Spleen (tissue), 7 donors: Measurements from ENCODE around the gene AQP5.

Experiments
- POLR2AphosphoS5 ChIP-seq, 3 donors: sonication (generic); formaldehyde crosslinking; IDR thresholded peaks; one replicate each; pipeline ENCODE4 v1.5.1; 2017; ENCODE audit warnings: antibody characterized with exemption in 3 of 3
- TF ChIP-seq, protein P1 (sequence below), 11 experiments: fragments of 200-600 bp in 7 of 11; fragments of 450-650 bp in 4 of 11; sonication (generic) in 4 of 11; IDR thresholded peaks in 8 of 11; conservative IDR thresholded peaks in 3 of 11; 1 replicate in 7 of 11; 2 replicates in 4 of 11; pipeline versions ENCODE4 v1.4.0 to v1.8.0; 2016 to 2021; ENCODE audit warnings: antibody characterized with exemption in 11 of 11, inconsistent platforms in 4 of 11, mild to moderate bottlenecking in 1 of 11
- donor health status: DM: no; HTN: no; CAD: no; lungs with moderate emphysema.
- donor health status: DM: no; HTN: no; CAD: no.
- donor health status: DM: no; HTN: no; CAD: no.

DNA sequence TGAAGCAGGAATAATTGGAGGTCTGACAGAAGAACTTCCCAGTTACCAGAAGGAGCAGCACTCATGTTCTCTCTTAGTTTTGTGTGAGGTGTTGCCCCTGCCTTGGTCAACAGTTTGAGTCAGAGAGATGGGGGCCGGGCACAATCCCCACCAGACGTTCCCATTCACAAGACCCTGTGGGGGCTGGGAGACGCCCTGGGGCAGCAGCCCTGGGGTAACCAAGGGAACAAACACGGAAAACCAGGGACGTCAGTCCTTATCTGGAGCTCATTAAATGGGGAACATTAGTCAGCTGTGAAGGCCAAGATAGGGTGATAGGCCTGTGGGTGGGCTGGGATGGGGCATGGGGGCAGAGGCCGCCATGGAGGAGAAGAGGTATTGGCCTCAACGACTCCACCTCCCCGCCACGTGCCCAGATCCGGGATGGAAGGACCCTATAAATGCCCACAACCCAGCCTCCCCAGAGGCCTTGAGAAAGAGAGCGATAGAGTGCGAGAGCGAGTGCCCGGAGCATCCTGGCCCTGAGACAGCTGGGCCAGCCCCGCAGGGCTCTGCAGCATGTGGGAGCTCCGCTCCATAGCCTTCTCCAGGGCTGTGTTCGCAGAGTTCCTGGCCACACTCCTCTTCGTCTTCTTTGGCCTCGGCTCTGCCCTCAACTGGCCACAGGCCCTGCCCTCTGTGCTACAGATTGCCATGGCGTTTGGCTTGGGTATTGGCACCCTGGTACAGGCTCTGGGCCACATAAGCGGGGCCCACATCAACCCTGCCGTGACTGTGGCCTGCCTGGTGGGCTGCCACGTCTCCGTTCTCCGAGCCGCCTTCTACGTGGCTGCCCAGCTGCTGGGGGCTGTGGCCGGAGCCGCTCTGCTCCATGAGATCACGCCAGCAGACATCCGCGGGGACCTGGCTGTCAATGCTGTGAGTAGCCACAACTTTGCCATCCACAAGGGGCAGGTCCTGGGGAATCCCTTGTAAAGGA is 11.1 kb upstream of the AQP5 start, which contains the start of gene AQP2:
- TF ChIP-seq, protein P1, sequence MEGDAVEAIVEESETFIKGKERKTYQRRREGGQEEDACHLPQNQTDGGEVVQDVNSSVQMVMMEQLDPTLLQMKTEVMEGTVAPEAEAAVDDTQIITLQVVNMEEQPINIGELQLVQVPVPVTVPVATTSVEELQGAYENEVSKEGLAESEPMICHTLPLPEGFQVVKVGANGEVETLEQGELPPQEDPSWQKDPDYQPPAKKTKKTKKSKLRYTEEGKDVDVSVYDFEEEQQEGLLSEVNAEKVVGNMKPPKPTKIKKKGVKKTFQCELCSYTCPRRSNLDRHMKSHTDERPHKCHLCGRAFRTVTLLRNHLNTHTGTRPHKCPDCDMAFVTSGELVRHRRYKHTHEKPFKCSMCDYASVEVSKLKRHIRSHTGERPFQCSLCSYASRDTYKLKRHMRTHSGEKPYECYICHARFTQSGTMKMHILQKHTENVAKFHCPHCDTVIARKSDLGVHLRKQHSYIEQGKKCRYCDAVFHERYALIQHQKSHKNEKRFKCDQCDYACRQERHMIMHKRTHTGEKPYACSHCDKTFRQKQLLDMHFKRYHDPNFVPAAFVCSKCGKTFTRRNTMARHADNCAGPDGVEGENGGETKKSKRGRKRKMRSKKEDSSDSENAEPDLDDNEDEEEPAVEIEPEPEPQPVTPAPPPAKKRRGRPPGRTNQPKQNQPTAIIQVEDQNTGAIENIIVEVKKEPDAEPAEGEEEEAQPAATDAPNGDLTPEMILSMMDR (IDR thresholded peaks at IDR 0.05 in 8 of 11, conservative IDR thresholded peaks at IDR 0.05 in 3 of 11): no peak
- no peak for TF ChIP-seq POLR2AphosphoS5 (IDR thresholded peaks at IDR 0.05)
